ENCODE results near the gene MOCS1. TPM values are rescaled to one million over a fixed set of nuclear protein-coding genes. Genes with fewer than 3 reads are reported as not detected.

Gene MOCS1
- total RNA-seq (ENCODE audit: low replicate concordance), result 5.7 and 15.6 TPM in 2 replicates
- long read RNA-seq, partial matches to known transcripts, result 4 of 12 reads
- long read RNA-seq, other reads (novel, unspliced or antisense), result 4 of 12 reads

GRCh38 chr6:39934131-39934757, at the start of gene MOCS1:
MOCS1 (minus strand) TSS chr6:39934462; CDS start chr6:39934417, 45 bp downstream.
- peaks cover 5% of the 10 kb centered on the region for H3K36me3 Mint-ChIP-seq
- peak within 1 kb of the TSS; percentile 20 for H3K27ac Mint-ChIP-seq
- TF ChIP-seq CTCF (conservative IDR thresholded peaks at IDR 0.05), result no peak
- no peaks in the 10 kb centered on the region for H3K9me3 Mint-ChIP-seq
- H3K4me3 Mint-ChIP-seq, result peak within 1 kb of the TSS; percentile 96
- peaks cover 45% of the 10 kb centered on the region for H3K4me1 Mint-ChIP-seq (ENCODE audit: unreplicated experiment)
- no peak for DNase-seq (ENCODE audit: extremely low spot score, unreplicated experiment)
- peaks cover 3% of the 10 kb centered on the region for H3K27me3 Mint-ChIP-seq

GRCh38 chr6:39984051-39984450, 49.8 kb upstream of the MOCS1 start:
- H3K4me1 Mint-ChIP-seq (ENCODE audit: unreplicated experiment), result peaks cover 7% of the 10 kb centered on the region
- no peak for DNase-seq (ENCODE audit: extremely low spot score, unreplicated experiment)
- H3K9me3 Mint-ChIP-seq, result no peaks in the 10 kb centered on the region
- no peak for TF ChIP-seq CTCF (conservative IDR thresholded peaks at IDR 0.05)
- no peaks in the 10 kb centered on the region for H3K36me3 Mint-ChIP-seq
- peaks cover 15% of the 10 kb centered on the region for H3K27me3 Mint-ChIP-seq
- H3K4me3 Mint-ChIP-seq, result no peak overlapping the region
- no peak overlapping the region for H3K27ac Mint-ChIP-seq

- no peak for TF ChIP-seq CTCF (conservative IDR thresholded peaks at IDR 0.05)
- Mint-ChIP-seq H3K27ac (no peak overlapping the region), H3K27me3 (peaks cover 19% of the 10 kb centered on the region), H3K4me3 (no peak overlapping the region), H3K9me3 (no peaks in the 10 kb centered on the region), H3K4me1 (ENCODE audit: unreplicated experiment) (peaks cover 7% of the 10 kb centered on the region), H3K36me3 (no peaks in the 10 kb centered on the region)
- DNase-seq (ENCODE audit: extremely low spot score, unreplicated experiment), result no peak
Measured at GRCh38 chr6:39983193-39983592, 48.9 kb upstream of the MOCS1 start.

GRCh38 chr6:39982720-39983119, 48.5 kb upstream of the MOCS1 start:
- no peak for TF ChIP-seq CTCF (conservative IDR thresholded peaks at IDR 0.05)
- Mint-ChIP-seq H3K4me3 (no peak overlapping the region), H3K27ac (no peak overlapping the region), H3K36me3 (no peaks in the 10 kb centered on the region), H3K9me3 (no peaks in the 10 kb centered on the region), H3K27me3 (peaks cover 21% of the 10 kb centered on the region), H3K4me1 (ENCODE audit: unreplicated experiment) (peaks cover 7% of the 10 kb centered on the region)
- DNase-seq (ENCODE audit: extremely low spot score, unreplicated experiment), result no peak

GRCh38 chr6:39980839-39981580, 46.7 kb upstream of the MOCS1 start:
- Mint-ChIP-seq H3K4me1 (ENCODE audit: unreplicated experiment) (peaks cover 7% of the 10 kb centered on the region), H3K36me3 (no peaks in the 10 kb centered on the region), H3K27me3 (peaks cover 25% of the 10 kb centered on the region), H3K4me3 (no peak overlapping the region), H3K9me3 (no peaks in the 10 kb centered on the region), H3K27ac (no peak overlapping the region)
- TF ChIP-seq CTCF (conservative IDR thresholded peaks at IDR 0.05), result peak; percentile 76
- DNase-seq (ENCODE audit: extremely low spot score, unreplicated experiment), result no peak
